Progenitor cell of endocrine pancreas (in vitro differentiated cells): ENCODE results near the gene KDM6A. TPM values are rescaled to one million over a fixed set of nuclear protein-coding genes. Genes with fewer than 3 reads are reported as not detected.

ENCODE experiments used
- DNase-seq: peaks from one replicate; pipeline ENCODE4 v3.0.0; 2021; ENCODE audit warnings: low spot score; ENCODE audit not compliant: unreplicated experiment
- H3K27ac Mint-ChIP-seq: 2 replicates; pipeline ENCODE4 v1.8.0; 2021; ENCODE audit warnings: mild to moderate bottlenecking, moderate library complexity, mixed read lengths
- H3K27me3 Mint-ChIP-seq: 2 replicates; pipeline ENCODE4 v1.8.0; 2021; ENCODE audit warnings: mixed read lengths
- H3K36me3 Mint-ChIP-seq: 2 replicates; pipeline ENCODE4 v1.8.0; 2022; ENCODE audit warnings: mixed read lengths; ENCODE audit not compliant: insufficient read depth
- H3K4me1 Mint-ChIP-seq: 2 replicates; pipeline ENCODE4 v1.8.0; 2021; ENCODE audit warnings: low read depth, mixed read lengths
- H3K4me3 Mint-ChIP-seq: 2 replicates; pipeline ENCODE4 v1.8.0; 2021; ENCODE audit warnings: low read depth, mild to moderate bottlenecking, moderate library complexity, mixed read lengths
- H3K9me3 Mint-ChIP-seq: 2 replicates; pipeline ENCODE4 v1.8.0; 2021; ENCODE audit warnings: low read depth, mixed read lengths
- CTCF ChIP-seq: fragments of 200-600 bp; sonication (generic); IDR thresholded peaks from one replicate; pipeline ENCODE4 v1.5.0; 2021; ENCODE audit warnings: antibody characterized with exemption, mild to moderate bottlenecking; ENCODE audit not compliant: unreplicated experiment
- total RNA-seq: library from RNA; stranded (reverse); gene quantifications from 2 replicates; pipeline ENCODE4 v1.2.1, GENCODE V29; 2021

Gene KDM6A
- total RNA-seq, 1 donor from 2014 or later = 112 TPM

GRCh38 chrX:44943007-44943406, 70.0 kb downstream of the KDM6A start:
- Mint-ChIP-seq H3K36me3 (peaks cover 25% of the 10 kb centered on the region), H3K27ac (no peak overlapping the region), H3K27me3 (no peaks in the 10 kb centered on the region), H3K4me1 (peaks cover 4% of the 10 kb centered on the region), H3K4me3 (no peak overlapping the region), H3K9me3 (peaks cover 30% of the 10 kb centered on the region)
- DNase-seq = no peak
- no peak for TF ChIP-seq CTCF

- H3K4me1 Mint-ChIP-seq = peaks cover 2% of the 10 kb centered on the region
- TF ChIP-seq CTCF = no peak
- no peaks in the 10 kb centered on the region for H3K27me3 Mint-ChIP-seq
- no peak overlapping the region for H3K4me3 Mint-ChIP-seq
- peaks cover 27% of the 10 kb centered on the region for H3K9me3 Mint-ChIP-seq
- H3K27ac Mint-ChIP-seq = no peak overlapping the region
- no peak for DNase-seq
- peaks cover 25% of the 10 kb centered on the region for H3K36me3 Mint-ChIP-seq
Observed at GRCh38 chrX:44944894-44945293, 71.9 kb downstream of the KDM6A start.

GRCh38 chrX:44945736-44946135, 72.7 kb downstream of the KDM6A start:
- H3K9me3 Mint-ChIP-seq = peaks cover 30% of the 10 kb centered on the region
- TF ChIP-seq CTCF = no peak

GRCh38 chrX:44946771-44947170, 73.8 kb downstream of the KDM6A start:
- H3K27me3 Mint-ChIP-seq = no peaks in the 10 kb centered on the region
- H3K9me3 Mint-ChIP-seq = peaks cover 34% of the 10 kb centered on the region
- peaks cover 29% of the 10 kb centered on the region for H3K36me3 Mint-ChIP-seq
- no peak overlapping the region for H3K27ac Mint-ChIP-seq
- TF ChIP-seq CTCF = no peak
- no peak for DNase-seq
- no peak overlapping the region for H3K4me3 Mint-ChIP-seq
- peaks cover 11% of the 10 kb centered on the region for H3K4me1 Mint-ChIP-seq

More at GRCh38 chrX:44945736-44946135, 72.7 kb downstream of the KDM6A start:
- Mint-ChIP-seq H3K27me3 (no peaks in the 10 kb centered on the region), H3K4me1 (peaks cover 7% of the 10 kb centered on the region), H3K4me3 (no peak overlapping the region), H3K27ac (no peak overlapping the region), H3K36me3 (peaks cover 27% of the 10 kb centered on the region)
- DNase-seq = no peak

- Mint-ChIP-seq H3K27me3 (no peaks in the 10 kb centered on the region), H3K4me1 (peaks cover 14% of the 10 kb centered on the region), H3K27ac (no peak overlapping the region), H3K4me3 (no peak overlapping the region), H3K9me3 (peaks cover 31% of the 10 kb centered on the region), H3K36me3 (peaks cover 31% of the 10 kb centered on the region)
- TF ChIP-seq CTCF = no peak
- no peak for DNase-seq
Observed at GRCh38 chrX:44947995-44948394, 75.0 kb downstream of the KDM6A start.
